Measurements from ENCODE around the gene GTPBP6. TPM values are rescaled to one million over a fixed set of nuclear protein-coding genes. Genes with fewer than 3 reads are reported as not detected.

GTPBP6 gene
- total RNA-seq, 1 experiment from 2014 or later, result 72.4 TPM

GRCh38 chrX:363621-364375 lies 45.2 kb upstream of the GTPBP6 start:
- no peak for DNase-seq
- H3K9me3 Mint-ChIP-seq (ENCODE audit: unreplicated experiment), result peaks cover 18% of the 10 kb centered on the region
- no peak for TF ChIP-seq CTCF (IDR thresholded peaks at IDR 0.05; ENCODE audit: insufficient read depth in 1 of 2, low read depth in 1 of 2, low read length in 1 of 2, severe bottlenecking in 1 of 2, unreplicated experiment in 1 of 2)
- peaks cover 51% of the 10 kb centered on the region for H3K36me3 Mint-ChIP-seq (ENCODE audit: insufficient read depth, unreplicated experiment)
- no peaks in the 10 kb centered on the region for H3K4me1 Mint-ChIP-seq (ENCODE audit: low read depth, unreplicated experiment)
- Histone ChIP-seq H3K36me3 (ENCODE audit: control insufficient read depth, insufficient read depth, low read length) (peaks cover 4% of the 10 kb centered on the region), H3K4me1 (no peaks in the 10 kb centered on the region), H3K4me3 (ENCODE audit: low read depth, low read length) (no peak overlapping the region), H3K9me3 (peaks cover 9% of the 10 kb centered on the region), H3K27me3 (replicated peaks; ENCODE audit: control insufficient read depth, insufficient read depth, low read length) (no peaks in the 10 kb centered on the region)
- intact Hi-C loops (cut with micrococcal nuclease; ENCODE audit: unreplicated experiment), result no loop called here
- BruUV-seq (replicated peaks), result no TSS peak
- H3K4me3 Mint-ChIP-seq (ENCODE audit: unreplicated experiment), result no peak overlapping the region
- ChIA-PET POLR2A (no interaction called here), CTCF (no interaction called here)
- no peak overlapping the region for H3K27ac Mint-ChIP-seq (ENCODE audit: unreplicated experiment)
- no peaks in the 10 kb centered on the region for H3K27me3 Mint-ChIP-seq (ENCODE audit: insufficient read depth, unreplicated experiment)

GRCh38 chrX:362937-363620 lies 44.5 kb upstream of the GTPBP6 start:
- Mint-ChIP-seq H3K27me3 (ENCODE audit: insufficient read depth, unreplicated experiment) (no peaks in the 10 kb centered on the region), H3K36me3 (ENCODE audit: insufficient read depth, unreplicated experiment) (peaks cover 58% of the 10 kb centered on the region), H3K27ac (ENCODE audit: unreplicated experiment) (no peak overlapping the region), H3K4me1 (ENCODE audit: low read depth, unreplicated experiment) (no peaks in the 10 kb centered on the region), H3K9me3 (ENCODE audit: unreplicated experiment) (peaks cover 18% of the 10 kb centered on the region), H3K4me3 (ENCODE audit: unreplicated experiment) (no peak overlapping the region)
- intact Hi-C loops (cut with micrococcal nuclease; ENCODE audit: unreplicated experiment), result no loop called here
- no peaks in the 10 kb centered on the region for H3K4me1 ChIP-seq
- peaks cover 4% of the 10 kb centered on the region for H3K36me3 ChIP-seq (ENCODE audit: control insufficient read depth, insufficient read depth, low read length)
- DNase-seq, result no peak
- CTCF ChIA-PET, result no interaction called here
- no peak overlapping the region for H3K4me3 ChIP-seq (ENCODE audit: low read depth, low read length)
- no TSS peak for BruUV-seq (replicated peaks)
- TF ChIP-seq CTCF (IDR thresholded peaks at IDR 0.05; ENCODE audit: insufficient read depth in 1 of 2, low read depth in 1 of 2, low read length in 1 of 2, severe bottlenecking in 1 of 2, unreplicated experiment in 1 of 2), result no peak
- POLR2A ChIA-PET, result no interaction called here
- H3K27me3 ChIP-seq (replicated peaks; ENCODE audit: control insufficient read depth, insufficient read depth, low read length), result no peaks in the 10 kb centered on the region
- H3K9me3 ChIP-seq, result peaks cover 9% of the 10 kb centered on the region

GRCh38 chrX:362351-362750 lies 43.8 kb upstream of the GTPBP6 start:
- Mint-ChIP-seq H3K9me3 (ENCODE audit: unreplicated experiment) (peaks cover 18% of the 10 kb centered on the region), H3K36me3 (ENCODE audit: insufficient read depth, unreplicated experiment) (peaks cover 64% of the 10 kb centered on the region), H3K27me3 (ENCODE audit: insufficient read depth, unreplicated experiment) (no peaks in the 10 kb centered on the region), H3K27ac (ENCODE audit: unreplicated experiment) (no peak overlapping the region), H3K4me1 (ENCODE audit: low read depth, unreplicated experiment) (no peaks in the 10 kb centered on the region), H3K4me3 (ENCODE audit: unreplicated experiment) (no peak overlapping the region)
- H3K4me3 ChIP-seq (ENCODE audit: low read depth, low read length), result no peak overlapping the region
- H3K4me1 ChIP-seq, result no peaks in the 10 kb centered on the region
- H3K9me3 ChIP-seq, result peaks cover 9% of the 10 kb centered on the region
- BruUV-seq (replicated peaks), result no TSS peak
- ChIA-PET POLR2A (no interaction called here), CTCF (no interaction called here)
- no peak for TF ChIP-seq CTCF (IDR thresholded peaks at IDR 0.05; ENCODE audit: insufficient read depth in 1 of 2, low read depth in 1 of 2, low read length in 1 of 2, severe bottlenecking in 1 of 2, unreplicated experiment in 1 of 2)
- peaks cover 4% of the 10 kb centered on the region for H3K36me3 ChIP-seq (ENCODE audit: control insufficient read depth, insufficient read depth, low read length)
- intact Hi-C loops (cut with micrococcal nuclease; ENCODE audit: unreplicated experiment), result no loop called here
- DNase-seq, result no peak
- H3K27me3 ChIP-seq (replicated peaks; ENCODE audit: control insufficient read depth, insufficient read depth, low read length), result no peaks in the 10 kb centered on the region

All from Caco-2 (cell line).